Measurements from ENCODE around the gene HSPB7. TPM values are rescaled to one million over a fixed set of nuclear protein-coding genes. Genes with fewer than 3 reads are reported as not detected.

Gene HSPB7
- total and polyA plus RNA-seq, 2 donors (not counting 3 experiments of a cell fraction or from before 2014, with no cell fraction given): not detected

- H3K9ac ChIP-seq (replicated peaks; ENCODE audit: extremely low read depth, insufficient read depth, low read length): no peak overlapping the region
- CTCF ChIA-PET: no interaction called here
These were observed 2.4 kb downstream of the HSPB7 start for GRCh38 chr1:16015491-16015890.

DNA sequence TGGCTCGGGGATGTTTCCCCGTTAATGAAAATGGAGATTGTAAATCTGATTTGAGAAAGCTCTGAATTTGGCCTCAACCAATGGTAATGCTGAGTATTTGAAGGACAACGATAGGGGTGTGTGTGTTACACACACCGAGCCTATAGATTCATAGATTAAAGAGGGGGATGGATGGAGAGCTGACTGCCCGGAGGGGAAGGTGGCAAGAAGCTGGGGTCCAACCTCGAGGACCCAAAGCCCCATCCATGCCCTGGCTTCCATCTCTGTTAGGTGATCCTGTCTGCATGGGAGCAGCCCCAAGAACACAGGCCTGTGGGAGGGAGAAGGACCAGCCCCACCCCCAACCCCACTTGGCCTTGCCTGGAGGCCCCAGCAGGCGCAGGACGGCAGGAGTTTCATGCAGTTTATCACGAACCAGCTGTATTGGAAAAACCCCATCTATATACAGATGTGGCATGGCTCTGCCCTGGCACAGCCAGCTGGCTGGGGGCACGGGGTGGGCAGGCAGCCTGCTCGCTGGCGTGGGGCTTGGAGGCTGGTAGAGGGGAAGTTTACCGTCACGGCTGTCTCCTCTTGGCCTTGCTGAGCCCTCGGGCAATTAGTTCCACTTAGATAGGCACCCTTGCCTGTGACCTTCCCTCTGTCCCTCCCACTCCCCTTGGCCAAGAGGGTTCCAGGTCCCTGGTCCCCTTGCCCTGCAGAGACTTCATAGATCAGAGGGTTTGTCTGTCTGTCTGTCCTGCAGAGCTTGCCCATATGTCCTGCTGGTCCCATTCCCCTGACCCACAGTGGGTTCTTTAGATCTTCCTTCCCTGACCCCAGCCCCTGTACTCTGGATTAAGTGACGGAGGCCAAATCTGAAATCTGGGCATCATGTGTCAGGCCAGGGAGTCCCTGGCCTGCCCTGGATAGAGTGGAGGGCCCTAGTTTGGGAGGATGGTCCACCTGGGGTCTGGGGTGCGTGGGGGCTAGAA, 3.0 kb downstream of the HSPB7 start:
- no peak for FAIRE-seq

More at GRCh38 chr1:16015491-16015890, 2.4 kb downstream of the HSPB7 start:
- no peaks in the 10 kb centered on the region for H3K79me2 ChIP-seq (ENCODE audit: control insufficient read depth, insufficient read depth, low read length)
- intact Hi-C loops (cut with micrococcal nuclease): no loop called here
- POLR2A ChIA-PET: no interaction called here
- no peaks in the 10 kb centered on the region for H4K20me1 ChIP-seq (replicated peaks; ENCODE audit: control insufficient read depth, extremely low read depth, insufficient read depth, low read length)
- no peak overlapping the region for H3K4me2 ChIP-seq (ENCODE audit: insufficient read depth, low read length)
- H3K9me1 ChIP-seq (replicated peaks; ENCODE audit: control insufficient read depth, extremely low read depth, insufficient read depth, low read length): no peaks in the 10 kb centered on the region
- TF ChIP-seq MAX (IDR thresholded peaks at IDR 0.05; ENCODE audit: insufficient read depth, insufficient read length) (no peak), JUN (IDR thresholded peaks at IDR 0.05; ENCODE audit: borderline replicate concordance, insufficient read depth, insufficient read length, low read depth) (no peak)
- FAIRE-seq (no peak), DNase-seq (ENCODE audit: low read depth, low spot score) (no peak)
- peaks cover 4% of the 10 kb centered on the region for H3K4me1 ChIP-seq (ENCODE audit: control insufficient read depth, extremely low read depth, insufficient read depth, low read length)
- BruUV-seq (replicated peaks): no TSS peak
- no peaks in the 10 kb centered on the region for H3K36me3 ChIP-seq (ENCODE audit: control insufficient read depth in 2 of 2, extremely low read depth in 1 of 2, insufficient read depth in 2 of 2, low read length in 2 of 2)
- no peaks in the 10 kb centered on the region for H3K9me3 ChIP-seq (replicated peaks; ENCODE audit: control insufficient read depth, insufficient read depth, low read length)
- no peak overlapping the region for H3K27ac ChIP-seq (ENCODE audit: insufficient read depth, low read depth, low read length)
- H2AFZ ChIP-seq (ENCODE audit: low read depth, low read length): no peak overlapping the region
- no peak overlapping the region for H3K4me3 ChIP-seq (replicated peaks in 1 of 3; ENCODE audit: insufficient read depth in 1 of 3, low read depth in 1 of 3, low read length in 3 of 3)
- dilution Hi-C loops (cut with MboI; ENCODE audit: extremely low pct_ligation_motif_present, low sequenced_read_pairs): no loop called here
- H3K27me3 ChIP-seq (ENCODE audit: control insufficient read depth in 2 of 2, insufficient read depth in 2 of 2, low read length in 2 of 2): no peaks in the 10 kb centered on the region

More for the DNA sequence above, 3.0 kb downstream of the HSPB7 start:
- no peak overlapping the region for H3K27ac ChIP-seq (ENCODE audit: insufficient read depth, low read depth, low read length)
- no peak overlapping the region for H2AFZ ChIP-seq (ENCODE audit: low read depth, low read length)
- dilution Hi-C loops (cut with MboI; ENCODE audit: extremely low pct_ligation_motif_present, low sequenced_read_pairs): no loop called here
- intact Hi-C loops (cut with micrococcal nuclease): no loop called here
- no peaks in the 10 kb centered on the region for H3K36me3 ChIP-seq (ENCODE audit: control insufficient read depth in 2 of 2, extremely low read depth in 1 of 2, insufficient read depth in 2 of 2, low read length in 2 of 2)
- H3K4me2 ChIP-seq (ENCODE audit: insufficient read depth, low read length): no peak overlapping the region
- no peak for DNase-seq (ENCODE audit: low read depth, low spot score)
- no peak overlapping the region for H3K9ac ChIP-seq (replicated peaks; ENCODE audit: extremely low read depth, insufficient read depth, low read length)
- no peaks in the 10 kb centered on the region for H3K9me3 ChIP-seq (replicated peaks; ENCODE audit: control insufficient read depth, insufficient read depth, low read length)
- H3K4me1 ChIP-seq (ENCODE audit: control insufficient read depth, extremely low read depth, insufficient read depth, low read length): peaks cover 4% of the 10 kb centered on the region
- no peaks in the 10 kb centered on the region for H3K9me1 ChIP-seq (replicated peaks; ENCODE audit: control insufficient read depth, extremely low read depth, insufficient read depth, low read length)
- no peaks in the 10 kb centered on the region for H4K20me1 ChIP-seq (replicated peaks; ENCODE audit: control insufficient read depth, extremely low read depth, insufficient read depth, low read length)
- H3K4me3 ChIP-seq (replicated peaks in 1 of 3; ENCODE audit: insufficient read depth in 1 of 3, low read depth in 1 of 3, low read length in 3 of 3): no peak overlapping the region
- ChIA-PET CTCF (interaction anchor here (0.5 kb wide), 1 partner anchor 12 kb away, joined by 3 read pairs; no protein-coding TSS in a partner anchor), POLR2A (no interaction called here)
- TF ChIP-seq GATA2 (IDR thresholded peaks at IDR 0.05; ENCODE audit: insufficient read depth, insufficient read length, low read depth, low read length): no peak
- H3K27me3 ChIP-seq (ENCODE audit: control insufficient read depth in 2 of 2, insufficient read depth in 2 of 2, low read length in 2 of 2): no peaks in the 10 kb centered on the region
- no peaks in the 10 kb centered on the region for H3K79me2 ChIP-seq (ENCODE audit: control insufficient read depth, insufficient read depth, low read length)
- BruUV-seq (replicated peaks): no TSS peak

All from endothelial cell of umbilical vein (primary cell).